ENCODE results near the gene NEGR1.

GRCh38 chr1:71792264-71792663, 490.1 kb downstream of the NEGR1 start:
- TF ChIP-seq CTCF (conservative IDR thresholded peaks at IDR 0.05; ENCODE audit: low read length) (no peak), EZH2phosphoT487 (IDR thresholded peaks at IDR 0.05; ENCODE audit: borderline replicate concordance) (no peak)

Measured in Loucy (cell line).